GM13977 (cell line): ENCODE results near the gene TFEC.

Experiments used
- DNase-seq: peaks from one replicate; pipeline ENCODE4 v3.0.0; 2012; ENCODE audit warnings: low spot score
- in situ Hi-C: fragments of 300-500 bp; cut with MboI; formaldehyde crosslinking; loops from one replicate; pipeline ENCODE4 v1.12.0; 2022; ENCODE audit warnings: low sequenced_read_pairs, low pct_unique_long_range_greater_than_20kb, mixed read lengths, inconsistent platforms; ENCODE audit not compliant: unreplicated experiment
- TF ChIP-seq, protein P1 (sequence below): IDR thresholded peaks from 2 replicates; pipeline ENCODE4 v1.5.1; 2012; ENCODE audit warnings: mild to moderate bottlenecking, control low read depth; ENCODE audit not compliant: insufficient read depth; ENCODE audit errors: extremely low read depth, missing control alignments

Gene TFEC

GRCh38 chr7:115964799-115965198, 65.8 kb downstream of the TFEC start:
- DNase-seq = no peak
- in situ Hi-C loops = no loop called here
- TF ChIP-seq, protein P1, sequence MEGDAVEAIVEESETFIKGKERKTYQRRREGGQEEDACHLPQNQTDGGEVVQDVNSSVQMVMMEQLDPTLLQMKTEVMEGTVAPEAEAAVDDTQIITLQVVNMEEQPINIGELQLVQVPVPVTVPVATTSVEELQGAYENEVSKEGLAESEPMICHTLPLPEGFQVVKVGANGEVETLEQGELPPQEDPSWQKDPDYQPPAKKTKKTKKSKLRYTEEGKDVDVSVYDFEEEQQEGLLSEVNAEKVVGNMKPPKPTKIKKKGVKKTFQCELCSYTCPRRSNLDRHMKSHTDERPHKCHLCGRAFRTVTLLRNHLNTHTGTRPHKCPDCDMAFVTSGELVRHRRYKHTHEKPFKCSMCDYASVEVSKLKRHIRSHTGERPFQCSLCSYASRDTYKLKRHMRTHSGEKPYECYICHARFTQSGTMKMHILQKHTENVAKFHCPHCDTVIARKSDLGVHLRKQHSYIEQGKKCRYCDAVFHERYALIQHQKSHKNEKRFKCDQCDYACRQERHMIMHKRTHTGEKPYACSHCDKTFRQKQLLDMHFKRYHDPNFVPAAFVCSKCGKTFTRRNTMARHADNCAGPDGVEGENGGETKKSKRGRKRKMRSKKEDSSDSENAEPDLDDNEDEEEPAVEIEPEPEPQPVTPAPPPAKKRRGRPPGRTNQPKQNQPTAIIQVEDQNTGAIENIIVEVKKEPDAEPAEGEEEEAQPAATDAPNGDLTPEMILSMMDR = no peak

- TF ChIP-seq, protein P1 = no peak
- DNase-seq = no peak
- in situ Hi-C loops = no loop called here
Measured at GRCh38 chr7:115962340-115962739, 68.2 kb downstream of the TFEC start.

- TF ChIP-seq, protein P1 = no peak
- no peak for DNase-seq
- in situ Hi-C loops = no loop called here
Measured at GRCh38 chr7:115953592-115954255, 76.8 kb downstream of the TFEC start.

- in situ Hi-C loops = no loop called here
- DNase-seq = no peak
- TF ChIP-seq, protein P1 = no peak
Measured at GRCh38 chr7:115952832-115953231, 77.7 kb downstream of the TFEC start.

DNA sequence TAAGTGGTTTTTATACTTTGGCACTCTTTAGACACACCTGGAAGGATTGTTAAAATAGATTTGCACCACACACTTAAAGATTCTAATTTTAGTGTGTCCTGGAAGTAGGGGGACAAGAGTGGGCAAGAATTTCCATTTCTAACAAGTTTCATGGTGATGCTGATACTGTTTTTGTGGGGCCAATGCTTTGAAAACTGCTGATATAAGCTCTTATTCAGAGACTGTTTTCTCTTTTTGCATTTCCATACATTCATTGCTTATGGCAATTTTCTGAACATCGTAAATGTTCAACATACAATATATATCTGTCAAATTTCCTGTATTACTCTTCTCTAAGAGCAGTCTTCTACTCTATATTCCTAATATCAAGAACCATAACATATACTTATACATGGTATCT, 79.0 kb downstream of the TFEC start:
- in situ Hi-C loops = no loop called here
- TF ChIP-seq, protein P1 = no peak
- no peak for DNase-seq

DNA sequence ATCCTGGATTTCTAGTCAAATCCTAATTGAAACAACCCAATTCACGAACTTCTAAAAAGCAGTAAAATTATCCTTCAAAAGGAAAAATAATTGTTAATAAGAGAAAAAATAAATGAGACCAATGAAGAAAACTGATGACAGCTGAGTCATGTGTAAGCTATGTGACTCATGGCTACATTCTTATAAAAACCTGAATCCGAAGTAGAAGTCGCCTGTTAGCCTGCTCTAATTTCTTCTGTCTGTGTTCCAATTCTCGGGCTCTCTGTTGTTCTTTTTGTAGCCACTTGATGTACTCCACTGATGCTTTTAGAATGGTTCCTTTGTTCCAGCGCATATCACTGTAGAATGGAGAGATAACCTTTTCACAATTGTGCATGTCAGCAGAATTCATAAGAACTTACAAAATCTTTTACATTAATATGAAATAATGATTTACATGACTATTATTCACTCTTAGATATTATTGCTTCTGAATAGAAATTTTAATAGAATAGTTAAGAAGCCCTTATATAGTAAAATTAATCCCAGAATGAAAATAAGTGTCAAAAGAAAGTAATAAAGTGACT, 88.8 kb downstream of the TFEC start:
- TF ChIP-seq, protein P1 = no peak
- no peak for DNase-seq
- in situ Hi-C loops = no loop called here
